Astrocyte of the hippocampus (primary cell): Measurements from ENCODE around the gene ARHGEF7.

Source experiments
- DNase-seq: peaks from one replicate; pipeline ENCODE4 v3.0.0; 2011; ENCODE audit warnings: low read depth, low spot score

The ARHGEF7 gene

GRCh38 chr13:111298214-111298975, 183.3 kb downstream of the ARHGEF7 start:
- no peak for DNase-seq

DNA sequence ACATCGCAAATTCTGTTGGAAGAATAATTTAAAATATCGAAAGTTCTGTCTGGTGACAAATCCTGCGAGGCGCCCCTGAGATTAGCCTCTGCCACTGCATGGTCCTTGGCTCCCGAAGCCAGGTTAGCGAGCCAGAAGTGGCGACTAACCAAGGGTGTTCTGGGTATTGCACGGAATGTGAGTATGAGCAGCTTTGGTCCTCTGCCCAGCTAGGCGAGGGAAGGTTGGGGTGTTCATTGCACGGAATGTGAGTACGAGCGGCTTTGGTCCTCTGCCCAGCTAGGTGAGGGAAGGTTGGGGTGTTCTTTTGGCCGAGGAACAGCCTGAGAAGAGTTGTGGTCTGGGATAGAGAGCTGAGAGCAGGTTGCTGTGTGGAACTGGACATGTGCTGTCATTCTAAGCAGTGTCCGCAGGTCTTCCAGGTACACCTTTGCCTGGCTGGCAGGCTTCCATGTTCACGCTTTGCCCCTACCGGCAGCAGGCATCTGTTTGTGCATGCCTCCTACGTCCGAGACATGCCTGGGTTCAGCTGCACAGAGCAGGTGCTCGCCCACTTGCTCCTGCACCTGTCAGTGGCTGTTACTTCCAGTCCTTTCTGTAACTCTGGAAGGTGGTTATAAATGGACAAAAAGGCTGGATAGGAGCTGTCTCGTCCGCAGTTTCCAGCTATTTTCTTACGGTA, 187.1 kb downstream of the ARHGEF7 start:
- no peak for DNase-seq

- DNase-seq = no peak
Observed at GRCh38 chr13:111303559-111303958, 188.4 kb downstream of the ARHGEF7 start.

GRCh38 chr13:111304041-111304544, 189.0 kb downstream of the ARHGEF7 start:
- no peak for DNase-seq

DNA sequence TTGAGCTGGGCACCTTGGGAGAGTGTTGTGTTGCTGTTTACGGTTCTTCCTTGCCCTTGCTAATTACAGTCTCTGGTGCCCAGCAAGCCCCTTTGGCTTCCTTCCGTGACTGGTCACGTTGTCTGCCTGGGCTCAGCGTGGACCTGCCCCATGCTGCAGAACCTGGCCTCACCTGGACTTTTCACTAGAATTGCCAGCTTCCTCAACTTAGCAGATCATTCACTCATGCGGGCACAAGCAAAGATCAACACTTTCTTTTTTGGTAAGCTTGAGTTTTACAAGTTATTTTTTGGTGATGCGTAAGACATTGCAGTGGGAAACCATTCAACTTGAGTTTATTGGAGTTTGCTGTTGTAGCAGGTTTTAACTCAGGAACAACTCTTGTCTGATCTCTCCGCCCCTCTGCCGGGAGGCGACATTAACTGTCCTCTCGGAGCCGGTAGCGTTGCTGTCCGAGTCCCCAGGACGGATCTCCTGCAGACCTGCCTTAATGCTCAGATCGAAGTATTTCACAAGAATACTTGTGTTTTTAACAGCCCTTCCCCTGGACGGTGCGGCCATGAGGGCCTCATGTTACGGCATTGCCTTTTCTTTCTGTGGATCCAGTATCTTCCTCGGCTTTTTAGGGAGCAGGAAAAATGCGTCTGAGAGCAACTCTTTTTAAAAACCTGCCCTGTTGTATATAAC, 189.6 kb downstream of the ARHGEF7 start:
- DNase-seq = no peak

- DNase-seq = no peak
Observed at GRCh38 chr13:111312944-111313590, 198.0 kb downstream of the ARHGEF7 start.

DNA sequence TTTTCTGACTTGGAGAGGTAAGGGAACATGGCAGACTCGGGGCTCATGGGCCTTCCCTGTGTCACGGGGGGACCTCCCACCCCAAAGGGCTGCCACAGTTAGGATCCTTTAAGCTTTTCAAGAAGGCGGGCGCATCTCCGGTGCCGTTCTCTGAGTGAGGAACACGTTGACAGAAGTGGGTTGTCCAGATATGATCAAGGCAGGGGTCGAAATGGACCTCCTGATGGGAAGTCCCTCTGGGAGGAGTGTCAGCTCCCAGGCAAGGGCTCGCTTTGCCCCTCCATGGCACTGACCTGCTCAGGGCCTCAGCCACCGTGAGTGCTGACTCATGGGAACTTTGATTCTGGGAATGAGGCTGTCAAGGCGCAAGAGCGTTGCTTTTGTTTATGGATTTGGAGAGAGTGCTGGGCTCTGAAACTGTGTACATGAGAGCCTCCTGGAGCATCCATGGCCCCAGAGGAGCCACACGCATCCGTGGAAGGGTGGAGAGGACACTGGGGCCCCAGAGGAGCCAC, 198.9 kb downstream of the ARHGEF7 start:
- DNase-seq = no peak

DNA sequence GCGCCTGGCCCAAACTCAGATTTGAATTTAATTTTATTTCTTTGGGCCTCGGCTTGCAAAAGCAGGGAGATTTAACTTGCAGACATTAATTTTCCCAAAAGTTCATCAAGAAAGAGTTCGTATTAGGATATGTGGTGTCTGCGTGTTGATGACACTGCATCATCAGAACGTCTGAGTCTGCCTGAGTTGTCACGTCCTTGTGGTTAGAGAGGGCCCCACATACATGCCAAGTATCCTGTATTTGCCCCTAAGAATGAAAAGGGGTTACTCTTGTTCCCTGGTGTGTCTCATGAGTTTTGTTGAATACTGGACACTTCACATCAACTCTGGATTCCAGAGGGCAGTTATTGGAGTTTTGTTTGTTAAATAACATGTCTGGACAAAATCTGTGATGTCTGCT, 199.7 kb downstream of the ARHGEF7 start:
- no peak for DNase-seq

- no peak for DNase-seq
Observed at GRCh38 chr13:111315347-111315995, 200.4 kb downstream of the ARHGEF7 start.

GRCh38 chr13:111316161-111316730, 201.1 kb downstream of the ARHGEF7 start:
- DNase-seq = no peak

- DNase-seq = no peak
Observed at GRCh38 chr13:111317042-111317550, 202.0 kb downstream of the ARHGEF7 start.

GRCh38 chr13:111317571-111318345, 202.6 kb downstream of the ARHGEF7 start:
- no peak for DNase-seq

- DNase-seq = no peak
Observed at GRCh38 chr13:111318386-111318785, 203.3 kb downstream of the ARHGEF7 start.

GRCh38 chr13:111319521-111319920, 204.4 kb downstream of the ARHGEF7 start:
- DNase-seq = no peak

DNA sequence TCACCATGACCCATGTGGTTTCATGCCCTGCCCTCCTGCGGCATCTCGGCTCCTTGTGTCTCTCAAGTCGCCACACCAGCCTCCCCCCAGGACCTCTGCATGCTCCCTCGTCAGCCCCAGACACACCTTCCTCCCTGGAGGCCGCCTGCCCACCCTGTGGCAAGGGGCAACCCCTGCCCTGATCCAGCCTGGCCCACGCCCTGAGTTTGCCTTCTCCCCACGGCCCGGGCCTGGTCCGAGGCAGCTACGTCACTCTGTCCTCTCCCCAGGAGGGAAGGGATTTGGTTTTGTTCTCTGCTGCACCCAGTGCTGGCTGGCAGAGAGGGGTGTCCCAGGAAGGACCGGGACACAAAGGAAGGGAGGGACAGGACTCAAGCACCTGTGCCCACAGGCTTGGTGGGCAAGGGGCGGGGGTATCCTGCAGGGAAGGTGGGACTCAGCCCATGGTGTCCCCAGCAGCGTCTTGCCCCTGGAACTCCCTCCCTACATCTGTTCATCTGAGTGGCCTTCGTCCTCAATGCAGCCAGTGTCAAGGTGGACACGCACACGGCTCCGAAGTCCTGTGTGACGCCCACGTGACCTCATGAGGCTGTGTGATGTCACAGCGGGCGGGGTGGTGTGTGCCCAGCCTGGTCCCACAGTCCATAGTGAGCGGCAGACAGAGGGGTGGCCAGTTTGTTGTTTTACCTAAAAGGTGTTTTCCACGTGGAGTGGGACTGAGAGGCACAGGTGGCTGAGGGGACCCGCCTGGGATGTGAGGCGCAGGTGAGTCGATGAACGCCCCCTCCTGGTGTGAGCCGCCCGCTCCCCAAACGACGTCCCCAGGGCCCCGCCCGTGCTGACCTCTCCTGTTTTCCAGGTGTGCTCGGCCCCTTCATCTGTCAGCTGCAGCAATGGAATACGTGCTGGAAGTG, 205.1 kb downstream of the ARHGEF7 start, which contains the start of gene TEX29:
TEX29 (plus strand) TSS at position 645 of the 914 bp plus-strand sequence; CDS start at position 894, 249 bp downstream.
- no peak for DNase-seq

DNA sequence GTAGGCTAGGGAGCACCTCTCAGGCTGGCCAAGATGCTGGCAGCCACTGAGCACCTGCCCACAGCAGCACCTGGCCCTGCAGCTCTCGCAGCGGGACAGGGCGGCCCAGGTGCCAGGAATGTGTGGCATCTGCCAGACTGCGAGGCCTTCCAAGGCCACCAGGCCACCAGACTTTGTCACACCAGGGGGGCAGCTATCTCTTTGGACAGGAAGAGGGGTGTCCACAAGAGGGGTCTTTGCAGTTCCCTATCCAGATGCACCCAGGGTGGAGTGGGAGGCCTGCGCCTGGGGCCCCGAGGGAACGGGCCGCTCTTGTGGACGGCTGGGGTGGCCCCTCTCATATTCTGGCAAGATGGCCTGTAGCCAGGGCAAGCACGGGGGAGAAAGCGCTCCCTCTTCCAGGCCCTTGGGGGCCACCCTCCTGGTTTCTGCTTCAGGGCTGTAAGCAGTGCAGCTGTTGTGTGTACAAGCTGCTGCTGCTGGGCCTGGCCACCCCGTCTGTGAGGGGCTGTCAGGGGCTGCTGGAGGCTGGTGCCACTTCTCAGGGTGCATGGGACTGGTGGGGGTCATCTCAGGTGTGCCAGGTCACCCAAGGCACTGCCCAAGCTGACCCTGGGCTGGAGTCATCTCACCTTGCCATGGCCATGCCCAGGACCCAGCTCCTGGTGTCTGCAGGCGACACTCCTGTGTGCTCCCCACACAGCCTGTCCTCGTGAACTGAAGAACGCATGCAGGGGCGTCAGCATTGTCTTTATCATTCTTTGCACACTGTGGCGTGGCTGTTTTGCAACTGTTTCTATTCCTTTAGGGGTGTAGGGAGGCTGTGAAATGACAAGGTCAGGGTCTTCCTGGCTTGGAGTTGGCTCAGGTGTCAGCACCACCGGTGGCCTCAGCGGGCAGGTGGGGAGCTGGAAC, 207.1 kb downstream of the ARHGEF7 start:
- no peak for DNase-seq

GRCh38 chr13:111322916-111323331, 207.8 kb downstream of the ARHGEF7 start:
- DNase-seq = no peak
